ENCODE results near the gene TNFRSF11A.

TNFRSF11A gene

GRCh38 chr18:62384610-62385097 lies 59.5 kb downstream of the TNFRSF11A start:
- DNase-seq: no peak

GRCh38 chr18:62386091-62386490 lies 61.0 kb downstream of the TNFRSF11A start:
- no peak for DNase-seq

- no peak for DNase-seq
Observed at GRCh38 chr18:62386601-62387000, 61.5 kb downstream of the TNFRSF11A start.

GRCh38 chr18:62387257-62387656 lies 62.1 kb downstream of the TNFRSF11A start:
- no peak for DNase-seq

GRCh38 chr18:62388855-62389760 lies 64.0 kb downstream of the TNFRSF11A start:
- no peak for DNase-seq

- DNase-seq: no peak
Observed at GRCh38 chr18:62389761-62390481, 64.8 kb downstream of the TNFRSF11A start.

GRCh38 chr18:62394006-62394763 lies 69.1 kb downstream of the TNFRSF11A start:
- DNase-seq: no peak

GRCh38 chr18:62396381-62396780 lies 71.3 kb downstream of the TNFRSF11A start:
- no peak for DNase-seq

GRCh38 chr18:62396967-62397366 lies 71.9 kb downstream of the TNFRSF11A start:
- DNase-seq: no peak

- no peak for DNase-seq
Observed at GRCh38 chr18:62398291-62398690, 73.2 kb downstream of the TNFRSF11A start.

- DNase-seq: no peak
Observed at GRCh38 chr18:62399276-62399675, 74.2 kb downstream of the TNFRSF11A start.

- DNase-seq: peak; percentile 31
Observed at GRCh38 chr18:62399781-62400308, 74.7 kb downstream of the TNFRSF11A start.

GRCh38 chr18:62400916-62401315 lies 75.8 kb downstream of the TNFRSF11A start:
- no peak for DNase-seq

- no peak for DNase-seq
Observed at GRCh38 chr18:62402342-62402948, 77.3 kb downstream of the TNFRSF11A start.

- no peak for DNase-seq
Observed at GRCh38 chr18:62403120-62403519, 78.0 kb downstream of the TNFRSF11A start.

- no peak for DNase-seq
Observed at GRCh38 chr18:62404881-62405280, 79.8 kb downstream of the TNFRSF11A start.

GRCh38 chr18:62407660-62408059 lies 82.5 kb downstream of the TNFRSF11A start:
- DNase-seq: no peak

GRCh38 chr18:62409821-62410220 lies 84.7 kb downstream of the TNFRSF11A start:
- DNase-seq: no peak

GRCh38 chr18:62412231-62412979 lies 87.3 kb downstream of the TNFRSF11A start:
- no peak for DNase-seq

- no peak for DNase-seq
Observed at GRCh38 chr18:62413206-62413605, 88.1 kb downstream of the TNFRSF11A start.

- DNase-seq: no peak
Observed at GRCh38 chr18:62418258-62418657, 93.1 kb downstream of the TNFRSF11A start.

GRCh38 chr18:62420151-62420512 lies 95.0 kb downstream of the TNFRSF11A start:
- no peak for DNase-seq

Measured in NCI-H1092 (cell line).